ENCODE measurements around the gene PLD6. TPM values are rescaled to one million over a fixed set of nuclear protein-coding genes. Genes with fewer than 3 reads are reported as not detected.
A peak's percentile ranks its signal among the peaks of the same experiment; 100 is the strongest.

Gene PLD6
- total RNA-seq, 4 donors from 2014 or later: 3.3 to 9.1 (median 5.2) TPM

DNA sequence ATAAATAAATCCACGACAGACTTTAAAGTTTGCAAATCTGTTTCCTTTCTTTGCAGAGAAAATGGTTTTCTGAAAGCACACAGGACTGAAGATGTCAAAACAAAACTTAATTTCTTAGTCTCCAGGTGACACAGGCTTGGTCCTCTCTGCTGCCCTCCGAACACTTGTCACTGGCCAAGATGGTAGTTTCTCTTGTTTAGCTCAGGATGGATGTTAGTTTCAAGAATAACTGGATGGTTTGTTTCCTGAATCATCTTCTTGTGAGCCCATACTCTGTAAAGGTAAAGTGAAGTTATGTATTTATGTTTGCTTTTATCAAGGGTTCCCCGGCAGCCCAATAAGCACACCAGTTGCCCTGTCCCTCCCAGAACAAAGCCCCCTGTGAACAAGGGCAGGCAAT lies 40.7 kb upstream of the PLD6 start:
- no peaks in the 10 kb centered on the region for H3K4me1 ChIP-seq
- DNase-seq (ENCODE audit: low spot score in 2 of 2): no peak
- H3K9me3 ChIP-seq: no peaks in the 10 kb centered on the region
- no peaks in the 10 kb centered on the region for H3K27me3 ChIP-seq
- no peak overlapping the region for H3K4me3 ChIP-seq
- H3K27ac ChIP-seq: no peak overlapping the region
- WGBS: 92% methylated on average over 3 of the region's 3 CpGs
- no peak for TF ChIP-seq POLR2AphosphoS5 (IDR thresholded peaks at IDR 0.05)
- TF ChIP-seq, protein P1, sequence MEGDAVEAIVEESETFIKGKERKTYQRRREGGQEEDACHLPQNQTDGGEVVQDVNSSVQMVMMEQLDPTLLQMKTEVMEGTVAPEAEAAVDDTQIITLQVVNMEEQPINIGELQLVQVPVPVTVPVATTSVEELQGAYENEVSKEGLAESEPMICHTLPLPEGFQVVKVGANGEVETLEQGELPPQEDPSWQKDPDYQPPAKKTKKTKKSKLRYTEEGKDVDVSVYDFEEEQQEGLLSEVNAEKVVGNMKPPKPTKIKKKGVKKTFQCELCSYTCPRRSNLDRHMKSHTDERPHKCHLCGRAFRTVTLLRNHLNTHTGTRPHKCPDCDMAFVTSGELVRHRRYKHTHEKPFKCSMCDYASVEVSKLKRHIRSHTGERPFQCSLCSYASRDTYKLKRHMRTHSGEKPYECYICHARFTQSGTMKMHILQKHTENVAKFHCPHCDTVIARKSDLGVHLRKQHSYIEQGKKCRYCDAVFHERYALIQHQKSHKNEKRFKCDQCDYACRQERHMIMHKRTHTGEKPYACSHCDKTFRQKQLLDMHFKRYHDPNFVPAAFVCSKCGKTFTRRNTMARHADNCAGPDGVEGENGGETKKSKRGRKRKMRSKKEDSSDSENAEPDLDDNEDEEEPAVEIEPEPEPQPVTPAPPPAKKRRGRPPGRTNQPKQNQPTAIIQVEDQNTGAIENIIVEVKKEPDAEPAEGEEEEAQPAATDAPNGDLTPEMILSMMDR (IDR thresholded peaks at IDR 0.05): no peak
- TF ChIP-seq POLR2A (IDR thresholded peaks at IDR 0.05): no peak
- TF ChIP-seq EP300 (IDR thresholded peaks at IDR 0.05): no peak
- H3K36me3 ChIP-seq: peaks cover 45% of the 10 kb centered on the region

- TF ChIP-seq POLR2A (IDR thresholded peaks at IDR 0.05) (no peak), POLR2AphosphoS5 (IDR thresholded peaks at IDR 0.05) (no peak), EP300 (IDR thresholded peaks at IDR 0.05) (no peak)
- TF ChIP-seq, protein P1 (IDR thresholded peaks at IDR 0.05): no peak
- Histone ChIP-seq H3K4me1 (peaks cover 4% of the 10 kb centered on the region), H3K36me3 (peaks cover 29% of the 10 kb centered on the region), H3K9me3 (no peaks in the 10 kb centered on the region), H3K27me3 (no peaks in the 10 kb centered on the region), H3K4me3 (no peak overlapping the region), H3K27ac (no peak overlapping the region)
- no peak for DNase-seq (ENCODE audit: low spot score in 2 of 2)
- 90% methylated on average over 6 of the region's 6 CpGs for WGBS
Observed at GRCh38 chr17:17243163-17243562, 37.0 kb upstream of the PLD6 start.

DNA sequence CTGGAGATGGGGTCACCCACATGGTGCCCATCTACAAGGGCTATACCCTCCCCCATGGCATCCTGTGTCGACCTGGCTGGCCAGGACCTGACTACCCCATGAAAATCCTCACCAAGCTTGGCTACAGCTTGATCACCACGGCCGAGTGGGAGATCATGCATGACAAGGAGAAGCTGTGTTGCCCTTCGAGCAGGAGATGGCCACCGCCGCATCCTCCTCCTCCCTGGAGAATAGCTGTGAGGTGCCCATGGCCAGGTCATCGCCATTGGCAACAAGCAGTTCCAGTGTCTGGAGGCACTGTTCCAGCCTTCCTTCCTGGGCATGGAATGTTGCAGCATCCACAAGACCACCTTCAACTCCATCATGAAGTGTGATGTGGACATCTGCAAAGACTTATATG lies 36.1 kb upstream of the PLD6 start:
- no peaks in the 10 kb centered on the region for H3K27me3 ChIP-seq

GRCh38 chr17:17241656-17242055 lies 35.5 kb upstream of the PLD6 start:
- TF ChIP-seq POLR2A (IDR thresholded peaks at IDR 0.05) (no peak), POLR2AphosphoS5 (IDR thresholded peaks at IDR 0.05) (no peak)
- DNase-seq (ENCODE audit: low spot score in 2 of 2): no peak
- no peaks in the 10 kb centered on the region for H3K27me3 ChIP-seq
- H3K4me3 ChIP-seq: no peak overlapping the region
- no peak overlapping the region for H3K27ac ChIP-seq
- H3K9me3 ChIP-seq: no peaks in the 10 kb centered on the region
- 83% methylated on average over 10 of the region's 10 CpGs for WGBS
- peaks cover 8% of the 10 kb centered on the region for H3K4me1 ChIP-seq
- peaks cover 14% of the 10 kb centered on the region for H3K36me3 ChIP-seq

More for the DNA sequence above, 36.1 kb upstream of the PLD6 start:
- Histone ChIP-seq H3K4me3 (no peak overlapping the region), H3K9me3 (no peaks in the 10 kb centered on the region), H3K4me1 (peaks cover 8% of the 10 kb centered on the region), H3K36me3 (peaks cover 20% of the 10 kb centered on the region), H3K27ac (no peak overlapping the region)
- TF ChIP-seq EP300 (IDR thresholded peaks at IDR 0.05) (no peak), POLR2AphosphoS5 (IDR thresholded peaks at IDR 0.05) (no peak), POLR2A (IDR thresholded peaks at IDR 0.05) (no peak)
- TF ChIP-seq, protein P1 (IDR thresholded peaks at IDR 0.05): no peak
- WGBS: 100% methylated on average over 6 of the region's 7 CpGs
- DNase-seq (ENCODE audit: low spot score in 2 of 2): peak in 1 of 2 donors; percentile 51

GRCh38 chr17:17239832-17240231 lies 33.7 kb upstream of the PLD6 start:
- TF ChIP-seq, protein P1 (IDR thresholded peaks at IDR 0.05): no peak
- TF ChIP-seq POLR2A (IDR thresholded peaks at IDR 0.05): no peak
- TF ChIP-seq EP300 (IDR thresholded peaks at IDR 0.05): no peak
- TF ChIP-seq POLR2AphosphoS5 (IDR thresholded peaks at IDR 0.05): no peak
- Histone ChIP-seq H3K9me3 (no peaks in the 10 kb centered on the region), H3K4me1 (peaks cover 21% of the 10 kb centered on the region), H3K27ac (no peak overlapping the region), H3K4me3 (no peak overlapping the region), H3K27me3 (no peaks in the 10 kb centered on the region), H3K36me3 (no peaks in the 10 kb centered on the region)
- no peak for DNase-seq (ENCODE audit: low spot score in 2 of 2)
- 62% methylated on average over 1 of the region's 1 CpG for WGBS
